Neural progenitor cell (in vitro differentiated cells): ENCODE measurements around the gene GABBR2.

Experiments used
- CTCF ChIP-seq: fragments of 200-600 bp; sonication (generic); IDR thresholded peaks from 2 replicates; pipeline ENCODE4 v1.5.1; 2017; ENCODE audit warnings: antibody characterized with exemption, mild to moderate bottlenecking
- EZH2 ChIP-seq: fragments of 200-600 bp; sonication (generic); IDR thresholded peaks from 2 replicates; pipeline ENCODE4 v1.6.1; 2017; ENCODE audit warnings: antibody characterized with exemption, mild to moderate bottlenecking, moderate library complexity
- EZH2phosphoT487 ChIP-seq: fragments of 200-600 bp; sonication (generic); IDR thresholded peaks from 2 replicates; pipeline ENCODE4 v1.6.1; 2017; ENCODE audit warnings: antibody characterized with exemption

- no peak for TF ChIP-seq CTCF
- no peak for TF ChIP-seq EZH2
- TF ChIP-seq EZH2phosphoT487: no peak
These were observed 118.6 kb downstream of the GABBR2 start for GRCh38 chr9:98590101-98590500.
